ENCODE data around the gene LYSMD4. TPM values are rescaled to one million over a fixed set of nuclear protein-coding genes. Genes with fewer than 3 reads are reported as not detected.
"Not testable (repeated sequence)": the region's sequence is repeated elsewhere in the genome, so short reads cannot be mapped to it uniquely, and the experiment has no call there.

LYSMD4 gene
- total RNA-seq, 1 donor from 2014 or later, result 13.2 TPM

DNA sequence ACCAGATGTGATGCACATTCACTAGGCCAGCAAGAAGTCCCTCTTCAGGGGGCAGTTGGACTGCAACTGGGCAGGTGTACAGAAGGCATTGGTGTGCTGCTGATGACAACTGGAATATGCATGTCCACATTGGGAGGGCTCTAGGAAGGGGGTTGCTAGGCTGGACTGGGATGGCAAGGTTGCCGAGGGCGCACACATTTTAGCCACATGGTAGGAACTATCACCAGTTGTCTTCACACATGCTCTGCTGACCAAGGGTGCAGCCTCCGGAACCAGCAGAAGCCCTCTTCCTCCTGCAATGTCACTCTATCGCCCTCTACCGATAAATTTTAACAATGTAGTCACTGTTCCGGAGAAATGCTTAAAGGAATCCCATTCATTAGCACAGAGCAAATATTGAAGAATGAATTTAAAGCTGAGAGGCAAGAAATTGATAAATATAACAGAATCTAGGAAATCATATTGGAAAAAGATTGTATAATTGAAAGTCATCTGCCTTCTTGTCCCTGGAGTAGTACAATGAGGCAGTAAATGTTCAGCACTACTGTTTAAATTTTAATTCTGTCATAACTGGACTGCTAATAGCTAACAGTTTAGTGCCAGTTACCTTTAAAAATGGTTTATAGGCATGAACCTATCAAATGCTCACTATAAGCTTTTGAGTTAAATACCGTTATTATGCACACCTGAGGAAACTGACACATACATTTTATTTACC lies 22.6 kb upstream of the LYSMD4 start:
- H3K27me3 ChIP-seq (ENCODE audit: control insufficient read depth, insufficient read depth, low read length), result no peaks in the 10 kb centered on the region
- TF ChIP-seq, protein P1, sequence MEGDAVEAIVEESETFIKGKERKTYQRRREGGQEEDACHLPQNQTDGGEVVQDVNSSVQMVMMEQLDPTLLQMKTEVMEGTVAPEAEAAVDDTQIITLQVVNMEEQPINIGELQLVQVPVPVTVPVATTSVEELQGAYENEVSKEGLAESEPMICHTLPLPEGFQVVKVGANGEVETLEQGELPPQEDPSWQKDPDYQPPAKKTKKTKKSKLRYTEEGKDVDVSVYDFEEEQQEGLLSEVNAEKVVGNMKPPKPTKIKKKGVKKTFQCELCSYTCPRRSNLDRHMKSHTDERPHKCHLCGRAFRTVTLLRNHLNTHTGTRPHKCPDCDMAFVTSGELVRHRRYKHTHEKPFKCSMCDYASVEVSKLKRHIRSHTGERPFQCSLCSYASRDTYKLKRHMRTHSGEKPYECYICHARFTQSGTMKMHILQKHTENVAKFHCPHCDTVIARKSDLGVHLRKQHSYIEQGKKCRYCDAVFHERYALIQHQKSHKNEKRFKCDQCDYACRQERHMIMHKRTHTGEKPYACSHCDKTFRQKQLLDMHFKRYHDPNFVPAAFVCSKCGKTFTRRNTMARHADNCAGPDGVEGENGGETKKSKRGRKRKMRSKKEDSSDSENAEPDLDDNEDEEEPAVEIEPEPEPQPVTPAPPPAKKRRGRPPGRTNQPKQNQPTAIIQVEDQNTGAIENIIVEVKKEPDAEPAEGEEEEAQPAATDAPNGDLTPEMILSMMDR (IDR thresholded peaks at IDR 0.05; ENCODE audit: insufficient read depth, low read length, severe bottlenecking), result peak; percentile 74
- H3K4me3 ChIP-seq (ENCODE audit: low read depth, low read length), result no peak overlapping the region
- H3K36me3 ChIP-seq (ENCODE audit: control insufficient read depth, insufficient read depth, low read length), result no peaks in the 10 kb centered on the region
- FAIRE-seq (no peak), DNase-seq (ENCODE audit: low read depth) (peak; percentile 73)

DNA sequence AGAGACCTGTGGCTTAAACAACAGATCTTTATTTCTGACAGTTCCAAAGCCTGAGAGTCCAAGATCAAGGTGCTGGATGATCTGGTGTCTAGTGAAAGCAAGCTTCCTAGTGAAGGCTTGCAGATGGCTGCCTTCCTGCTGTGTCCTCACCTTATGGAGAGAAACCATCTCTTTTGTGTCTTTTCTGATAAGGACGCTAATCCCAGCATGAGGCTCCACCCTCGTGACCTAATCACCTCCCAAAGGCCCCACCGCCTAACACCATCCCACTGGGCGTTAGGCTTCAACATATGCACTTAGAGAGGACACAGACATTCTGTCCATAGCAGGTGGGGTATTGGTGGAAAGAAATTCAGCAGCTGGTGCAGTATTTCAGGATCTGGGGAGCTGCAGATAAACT lies 19.8 kb upstream of the LYSMD4 start:
- FAIRE-seq, result no peak
- Histone ChIP-seq H3K4me3 (ENCODE audit: low read depth, low read length) (no peak overlapping the region), H3K36me3 (ENCODE audit: control insufficient read depth, insufficient read depth, low read length) (no peaks in the 10 kb centered on the region), H3K27me3 (ENCODE audit: control insufficient read depth, insufficient read depth, low read length) (no peaks in the 10 kb centered on the region)
- TF ChIP-seq, protein P1 (IDR thresholded peaks at IDR 0.05; ENCODE audit: insufficient read depth, low read length, severe bottlenecking), result no peak
- DNase-seq (ENCODE audit: low read depth), result no peak

DNA sequence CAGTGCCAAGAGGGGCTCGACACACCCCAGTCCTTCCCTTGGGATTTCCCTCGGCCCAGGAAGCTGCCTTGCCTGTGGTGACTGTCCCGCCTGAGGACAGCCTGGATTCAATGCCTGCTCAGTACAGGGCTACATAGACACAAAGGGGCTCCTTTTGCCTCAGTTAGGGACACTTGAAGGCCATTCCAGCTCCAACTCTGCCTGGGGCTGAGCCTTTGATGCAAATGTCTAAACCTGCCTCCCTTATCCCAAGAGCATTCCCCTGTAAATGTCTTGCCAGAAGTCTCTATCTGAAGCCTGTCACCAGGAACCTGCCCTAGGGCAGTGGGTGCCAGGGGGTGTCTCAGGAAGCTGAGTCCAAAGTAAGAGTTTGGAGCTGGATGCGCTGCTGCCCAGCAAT lies 19.3 kb upstream of the LYSMD4 start:
- no peaks in the 10 kb centered on the region for H3K36me3 ChIP-seq (ENCODE audit: control insufficient read depth, insufficient read depth, low read length)
- no peaks in the 10 kb centered on the region for H3K27me3 ChIP-seq (ENCODE audit: control insufficient read depth, insufficient read depth, low read length)
- DNase-seq (ENCODE audit: low read depth), result no peak
- TF ChIP-seq, protein P1 (IDR thresholded peaks at IDR 0.05; ENCODE audit: insufficient read depth, low read length, severe bottlenecking), result no peak
- FAIRE-seq, result no peak
- H3K4me3 ChIP-seq (ENCODE audit: low read depth, low read length), result no peak overlapping the region

DNA sequence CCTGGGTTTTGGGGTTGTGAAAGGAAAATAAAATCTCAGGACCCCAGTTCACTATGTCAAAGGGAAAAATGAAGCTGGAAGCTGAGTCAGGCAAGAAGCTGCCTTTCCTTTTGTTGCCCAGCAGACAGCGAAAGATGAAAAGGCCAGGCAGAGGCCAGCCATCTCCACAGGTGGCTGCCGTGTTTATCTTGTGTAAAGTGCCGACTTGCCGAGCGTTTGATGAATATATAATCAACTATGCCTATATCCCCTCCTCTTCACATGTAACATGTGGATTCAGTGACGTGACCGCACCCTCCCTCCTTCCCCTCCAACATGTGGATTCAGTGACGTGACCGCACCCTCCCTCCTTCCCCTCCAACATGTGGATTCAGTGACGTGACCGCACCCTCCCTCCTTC lies 17.1 kb upstream of the LYSMD4 start:
- DNase-seq (ENCODE audit: low read depth); H3K4me3 ChIP-seq (ENCODE audit: low read depth, low read length); FAIRE-seq; H3K27me3 ChIP-seq (ENCODE audit: control insufficient read depth, insufficient read depth, low read length); H3K36me3 ChIP-seq (ENCODE audit: control insufficient read depth, insufficient read depth, low read length): not testable (repeated sequence)

DNA sequence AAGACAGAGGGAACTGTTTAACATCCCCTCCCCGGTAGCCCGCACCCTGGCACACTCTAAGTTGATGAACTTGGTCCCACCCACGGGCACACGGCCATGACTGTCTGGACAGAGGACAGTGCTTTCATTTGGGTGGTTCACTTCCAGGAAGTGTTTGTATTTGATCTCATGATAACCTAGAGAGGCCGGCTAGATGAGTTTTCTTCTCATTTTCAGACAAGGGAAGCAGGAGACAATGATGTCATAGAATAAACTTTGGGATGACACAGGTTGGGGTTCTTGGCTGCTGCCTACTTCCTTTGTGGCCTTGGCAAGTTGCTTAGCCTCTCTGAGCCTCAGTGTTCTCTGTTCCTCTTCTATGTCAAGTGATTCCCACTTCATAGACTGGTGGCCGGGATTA lies 16.1 kb upstream of the LYSMD4 start:
- FAIRE-seq, result no peak

DNA sequence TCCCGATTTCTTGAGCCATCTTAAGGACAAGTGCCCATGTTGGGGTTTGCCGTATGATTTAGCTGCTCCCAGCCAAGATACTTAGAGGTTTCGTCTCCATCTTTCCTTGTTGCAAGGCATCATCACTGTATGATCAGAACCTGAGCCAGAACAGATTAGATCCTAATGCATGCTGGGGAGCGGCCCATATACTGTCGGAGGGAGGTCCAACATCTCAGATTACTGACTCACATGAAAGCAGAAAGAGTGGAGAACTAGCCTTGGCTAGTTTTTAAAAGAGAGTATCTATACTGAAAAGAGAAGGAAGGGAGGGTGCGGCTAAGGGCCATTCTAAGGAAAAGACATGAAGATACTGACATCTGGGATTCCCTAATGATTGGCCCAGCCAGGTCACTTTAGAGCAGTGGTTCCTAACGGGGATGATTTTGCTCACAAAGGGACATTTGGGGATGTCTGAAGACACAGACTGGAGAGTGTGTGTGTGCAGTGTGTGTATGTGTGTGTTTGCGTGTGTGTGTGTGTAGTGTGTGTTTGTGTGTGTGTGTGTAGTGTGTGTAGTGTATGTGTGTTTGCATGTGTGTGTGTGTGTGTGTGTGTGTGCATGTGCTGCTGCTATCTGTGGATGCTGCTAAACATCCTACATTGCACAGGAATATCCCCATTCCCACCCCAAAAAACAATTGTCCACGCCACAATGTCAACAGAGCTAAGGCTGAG lies 12.3 kb upstream of the LYSMD4 start:
- Histone ChIP-seq H3K36me3 (ENCODE audit: control insufficient read depth, insufficient read depth, low read length) (no peaks in the 10 kb centered on the region), H3K4me3 (ENCODE audit: low read depth, low read length) (no peak overlapping the region), H3K27me3 (ENCODE audit: control insufficient read depth, insufficient read depth, low read length) (no peaks in the 10 kb centered on the region)
- DNase-seq (ENCODE audit: low read depth) (no peak), FAIRE-seq (peak; percentile 81)
- TF ChIP-seq, protein P1 (IDR thresholded peaks at IDR 0.05; ENCODE audit: insufficient read depth, low read length, severe bottlenecking), result no peak

More for the DNA sequence above, 16.1 kb upstream of the LYSMD4 start:
- H3K36me3 ChIP-seq (ENCODE audit: control insufficient read depth, insufficient read depth, low read length), result no peaks in the 10 kb centered on the region
- peak; percentile 56 for DNase-seq (ENCODE audit: low read depth)
- H3K4me3 ChIP-seq (ENCODE audit: low read depth, low read length), result no peak overlapping the region
- H3K27me3 ChIP-seq (ENCODE audit: control insufficient read depth, insufficient read depth, low read length), result no peaks in the 10 kb centered on the region
- TF ChIP-seq, protein P1 (IDR thresholded peaks at IDR 0.05; ENCODE audit: insufficient read depth, low read length, severe bottlenecking), result no peak
